ENCODE data around the gene HSPA12B. TPM values are rescaled to one million over a fixed set of nuclear protein-coding genes. Genes with fewer than 3 reads are reported as not detected.

Gene HSPA12B
- total and polyA plus RNA-seq, 2 of the 8 experiments (the other 6 are each of a cell fraction or from before 2014, with no cell fraction given) = 2.2 to 4.3 TPM

- H2BK20ac ChIP-seq (ENCODE audit: low read length) = 0 out of 2 replicates have a peak overlapping the region, but pooled peaks have one; percentile 48
- ChIA-PET CTCF (ENCODE audit: partially characterized antibody) (interaction anchor here (1.0 to 17.6 kb wide), 10 partner anchors 11 to 57 kb away, joined by 3 to 221 read pairs (median 6); partner anchors contain the start of gene SIGLEC1), POLR2A (ENCODE audit: partially characterized antibody) (interaction anchor here (1.0 to 3.0 kb wide), 9 partner anchors 11 to 53 kb away, joined by 3 to 13 read pairs (median 5); no protein-coding TSS in a partner anchor)
- no peak overlapping the region for H2AK5ac ChIP-seq (ENCODE audit: low read depth, low read length)
- H2BK5ac ChIP-seq (ENCODE audit: low read depth, low read length) = no peak overlapping the region
- WGBS, 2 experiments (ENCODE audit: extremely low coverage in 1 of 2, insufficient coverage in 1 of 2, insufficient read length in 1 of 2, insufficient replicate concordance in 2 of 2, low coverage in 1 of 2, low lambda C conversion rate in 2 of 2, missing lambda C conversion rate in 1 of 2) = 90% methylated on average over 12 of the region's 12 CpGs; no CpG with 5 or more reads in 1 of the 2 experiments
- no peak for FAIRE-seq
- no peak overlapping the region for H4K5ac ChIP-seq (ENCODE audit: insufficient read length, low read depth, low read length)
- peak overlapping the region; percentile 4 for H4K91ac ChIP-seq (replicated peaks; ENCODE audit: insufficient read length, low read length)
- peaks cover 1 to 26% (median 22%) of the 10 kb centered on the region in 4 experiments; a peak in 6 of 7 replicates for H3K27me3 ChIP-seq (replicated peaks in 1 of 4; ENCODE audit: control insufficient read depth in 3 of 4, extremely low read depth in 1 of 4, insufficient read depth in 3 of 4, low read length in 3 of 4)
- H4K8ac ChIP-seq (ENCODE audit: extremely low read depth, insufficient read depth, low read length) = no peak overlapping the region; the same call in 1 of the 2 replicates
- 0 out of 2 replicates have a peak, but pooled peaks cover 3% of the 10 kb centered on the region for H3K23me2 ChIP-seq (ENCODE audit: low read depth, low read length)
- peak overlapping the region; percentile 77 for H2BK15ac ChIP-seq (ENCODE audit: low read length)
- H3K9ac ChIP-seq (replicated peaks in 1 of 4; ENCODE audit: extremely low read depth in 1 of 4, low read depth in 3 of 4, low read length in 3 of 4) = no peak overlapping the region; a peak in 1 of 7 replicates
- H3K23ac ChIP-seq (ENCODE audit: insufficient read length) = no peak overlapping the region
- no peak overlapping the region for H2AFZ ChIP-seq (ENCODE audit: low read length)
- H2BK120ac ChIP-seq (replicated peaks; ENCODE audit: low read depth, low read length) = no peak overlapping the region
- no peaks in the 10 kb centered on the region for H3K79me1 ChIP-seq (ENCODE audit: low read depth, low read length)
- H3K27ac ChIP-seq (ENCODE audit: low read depth, low read length) = no peak overlapping the region
- no peaks in the 10 kb centered on the region for H3K79me2 ChIP-seq (ENCODE audit: control insufficient read depth in 1 of 2, insufficient read depth in 2 of 2, low read length in 2 of 2)
- H3K4me3 ChIP-seq (ENCODE audit: extremely low read depth in 1 of 4, insufficient read depth in 2 of 4, low read depth in 3 of 4, low read length in 4 of 4) = no peak overlapping the region
- peaks cover 0 to 2% of the 10 kb centered on the region in 2 experiments for H4K20me1 ChIP-seq (replicated peaks in 1 of 2; ENCODE audit: control insufficient read depth in 1 of 2, insufficient read depth in 2 of 2, low read length in 2 of 2)
- no peak overlapping the region for H3K4me2 ChIP-seq (ENCODE audit: insufficient read depth in 1 of 2, low read depth in 2 of 2, low read length in 2 of 2)
- H3K36me3 ChIP-seq (ENCODE audit: control insufficient read depth in 2 of 4, insufficient read depth in 4 of 4, low read length in 3 of 4) = no peaks in the 10 kb centered on the region
- TF ChIP-seq TCF12 (IDR thresholded peaks at IDR 0.05; ENCODE audit: low read depth, low read length) (no peak), TAF7 (optimal IDR thresholded peaks at IDR 0.05; ENCODE audit: borderline replicate concordance, low read depth, low read length) (no peak), SUZ12 (IDR thresholded peaks at IDR 0.05; ENCODE audit: low read length) (no peak), SAP30 (IDR thresholded peaks at IDR 0.05; ENCODE audit: insufficient read depth, insufficient replicate concordance, low read length) (no peak), ZNF274 (IDR thresholded peaks at IDR 0.05; ENCODE audit: borderline replicate concordance, extremely low read depth, low read length) (no peak), CREB1 (IDR thresholded peaks at IDR 0.05) (no peak), RFX5 (IDR thresholded peaks at IDR 0.05; ENCODE audit: borderline replicate concordance, low read depth, low read length) (no peak), POLR2AphosphoS5 (IDR thresholded peaks at IDR 0.05; ENCODE audit: low read depth, low read length) (no peak), CHD1 (IDR thresholded peaks at IDR 0.05; ENCODE audit: low read depth, low read length) (no peak), BRCA1 (IDR thresholded peaks at IDR 0.05; ENCODE audit: low read depth, low read length) (no peak), SIX5 (IDR thresholded peaks at IDR 0.05; ENCODE audit: low read depth, low read length) (no peak), SP2 (IDR thresholded peaks at IDR 0.05; ENCODE audit: low read length) (no peak)
- H3K56ac ChIP-seq (replicated peaks; ENCODE audit: insufficient read length, low read depth, low read length) = no peak overlapping the region
- H3K9me3 ChIP-seq (ENCODE audit: insufficient read depth in 2 of 2, low read depth in 1 of 2, low read length in 1 of 2) = no peaks in the 10 kb centered on the region
- peak overlapping the region; percentile 18; the same call in 1 of the 2 replicates for H2BK12ac ChIP-seq (ENCODE audit: low read depth, low read length)
- H3K4me1 ChIP-seq (replicated peaks in 1 of 4; ENCODE audit: control insufficient read depth in 3 of 4, insufficient read depth in 4 of 4, low read length in 3 of 4) = peaks cover 0 to 19% (median 15%) of the 10 kb centered on the region in 4 experiments; a peak in 5 of 7 replicates
- H3K14ac ChIP-seq (ENCODE audit: insufficient read length) = no peak overlapping the region
- H3K18ac ChIP-seq (ENCODE audit: extremely low read depth, low read length) = no peak overlapping the region
- no peak overlapping the region for H3K4ac ChIP-seq (replicated peaks; ENCODE audit: insufficient read length, low read depth, low read length)
- no peak for DNase-seq (ENCODE audit: low read depth in 1 of 2, low spot score in 2 of 2)
These were observed 1.4 kb upstream of the HSPA12B start for GRCh38 chr20:3730803-3731672.

All from H1 (cell line).